Activated T-cell treated with anti-CD3 and anti-CD28 coated beads for 4 hours (primary cell): ENCODE measurements around the gene CYB5B.

Source experiments
- DNase-seq: peaks from one replicate; pipeline ENCODE4 v3.0.0-alpha.2; 2020

Gene CYB5B

GRCh38 chr16:69490707-69491324 lies 66.4 kb downstream of the CYB5B start:
- no peak for DNase-seq

GRCh38 chr16:69494991-69495392 lies 70.6 kb downstream of the CYB5B start:
- DNase-seq = peak; percentile 17

GRCh38 chr16:69495821-69496220 lies 71.4 kb downstream of the CYB5B start:
- no peak for DNase-seq

GRCh38 chr16:69496376-69496775 lies 72.0 kb downstream of the CYB5B start:
- no peak for DNase-seq

GRCh38 chr16:69496896-69497295 lies 72.5 kb downstream of the CYB5B start:
- DNase-seq = no peak

GRCh38 chr16:69497876-69498596 lies 73.6 kb downstream of the CYB5B start:
- DNase-seq = no peak

GRCh38 chr16:69498926-69499325 lies 74.5 kb downstream of the CYB5B start:
- no peak for DNase-seq

GRCh38 chr16:69499541-69500230 lies 75.3 kb downstream of the CYB5B start:
- no peak for DNase-seq

- DNase-seq = no peak
These were observed 76.1 kb downstream of the CYB5B start for GRCh38 chr16:69500496-69500895.

GRCh38 chr16:69501956-69502745 lies 77.7 kb downstream of the CYB5B start:
- no peak for DNase-seq

- DNase-seq = no peak
These were observed 78.8 kb downstream of the CYB5B start for GRCh38 chr16:69503244-69503643.

- DNase-seq = no peak
These were observed 83.8 kb downstream of the CYB5B start for GRCh38 chr16:69508033-69508755.

- DNase-seq = no peak
These were observed 84.7 kb downstream of the CYB5B start for GRCh38 chr16:69509125-69509524.

GRCh38 chr16:69511651-69512050 lies 87.2 kb downstream of the CYB5B start:
- no peak for DNase-seq

- DNase-seq = no peak
These were observed 89.0 kb downstream of the CYB5B start for GRCh38 chr16:69513180-69513966.

- no peak for DNase-seq
These were observed 89.9 kb downstream of the CYB5B start for GRCh38 chr16:69514356-69514755.
